Measurements from ENCODE around the gene AEBP1.

AEBP1 gene

DNA sequence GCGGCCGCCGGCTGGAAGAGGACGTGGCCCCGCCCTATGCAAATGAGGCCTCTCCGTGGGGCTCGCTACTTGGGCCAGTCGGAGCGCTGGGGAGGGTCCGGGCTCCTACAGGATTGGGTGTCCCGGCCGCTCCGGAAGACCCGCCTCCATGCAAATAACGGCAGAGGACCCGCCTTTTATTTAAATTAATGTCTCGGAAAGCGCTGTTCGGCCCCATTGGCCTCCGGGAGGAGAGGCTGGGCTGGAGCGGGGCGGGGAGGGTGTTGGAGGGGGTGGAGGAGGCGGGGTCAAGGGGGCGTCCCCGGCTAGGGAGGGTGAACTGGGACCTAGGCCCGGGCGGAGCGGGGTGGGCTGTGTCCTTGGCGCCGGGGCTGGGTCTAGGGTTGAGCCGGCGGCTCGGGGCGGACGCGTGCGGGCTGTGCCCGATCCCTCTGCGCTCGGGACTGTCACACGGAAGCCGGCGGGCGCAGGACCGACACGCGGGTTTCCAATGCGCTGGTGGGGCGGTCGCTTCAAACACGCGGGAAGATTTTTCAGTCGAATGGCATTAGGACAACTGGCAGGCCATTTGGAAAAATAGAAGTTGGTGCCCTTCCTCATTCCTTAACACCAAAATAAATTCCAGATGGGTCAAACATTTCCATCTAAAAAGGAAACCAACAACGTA, 21.5 kb upstream of the AEBP1 start:
- in situ Hi-C loops (cut with HindIII; ENCODE audit: low sequenced_read_pairs) = no loop called here

DNA sequence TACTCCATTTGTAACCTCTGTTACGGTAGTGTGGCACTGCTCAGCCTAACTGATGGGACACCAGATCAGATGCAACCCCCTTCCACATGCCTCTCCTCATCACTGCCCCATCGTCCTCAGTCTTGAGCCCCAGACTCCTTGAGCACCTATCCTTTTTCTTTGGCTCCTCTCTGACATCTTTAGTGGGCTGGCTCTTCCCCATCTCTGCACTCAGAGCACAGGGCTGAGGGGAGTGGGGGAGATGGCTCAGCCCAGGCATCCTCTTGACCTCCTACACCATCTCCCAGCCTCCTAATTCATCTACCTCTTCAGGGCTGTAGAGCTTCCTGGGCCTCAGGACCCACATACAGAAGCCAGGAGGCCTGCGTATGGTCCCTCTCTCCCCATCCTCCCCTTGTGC, 20.3 kb upstream of the AEBP1 start:
- in situ Hi-C loops (cut with HindIII; ENCODE audit: low sequenced_read_pairs) = no loop called here

DNA sequence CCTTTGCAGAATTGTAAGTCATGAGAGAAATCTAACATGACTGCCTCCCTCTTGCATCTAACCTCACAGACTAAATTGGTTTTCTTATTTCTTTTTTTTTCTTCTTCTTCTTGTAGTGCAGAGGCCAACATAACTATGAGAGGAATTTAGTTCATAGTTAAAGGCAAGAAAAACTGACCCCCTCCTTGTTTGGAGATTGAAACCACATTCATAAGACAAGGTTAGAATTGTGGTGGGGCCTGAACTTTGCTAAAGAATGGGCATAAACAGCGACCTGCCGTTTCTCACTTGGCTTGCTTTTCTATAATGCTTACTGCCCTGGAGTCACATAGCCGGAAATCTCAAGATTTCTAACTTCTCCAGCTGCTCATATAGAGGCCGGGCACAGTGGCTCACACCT, 19.4 kb upstream of the AEBP1 start:
- in situ Hi-C loops (cut with HindIII; ENCODE audit: low sequenced_read_pairs) = no loop called here

GRCh38 chr7:44085546-44085945, 18.6 kb upstream of the AEBP1 start:
- in situ Hi-C loops (cut with HindIII; ENCODE audit: low sequenced_read_pairs) = no loop called here

DNA sequence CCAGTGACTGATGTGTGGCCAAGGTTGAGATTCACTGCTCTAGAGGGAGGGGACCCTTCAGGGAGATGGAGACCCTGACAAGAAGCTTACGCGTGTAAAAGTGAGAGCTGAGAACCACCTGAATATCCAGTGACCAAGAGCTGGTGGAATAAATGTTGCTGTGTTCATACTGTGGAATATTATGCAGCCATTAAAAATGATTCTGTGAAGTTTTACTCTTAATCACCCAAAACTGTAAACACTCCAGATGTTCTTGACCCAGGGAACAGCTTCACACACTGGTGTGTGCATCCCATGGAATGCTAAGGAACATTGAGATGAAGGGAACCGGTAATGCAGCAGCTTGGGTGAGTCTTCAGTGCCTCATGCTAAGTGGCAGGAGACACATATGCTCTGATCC, 17.5 kb upstream of the AEBP1 start:
- in situ Hi-C loops (cut with HindIII; ENCODE audit: low sequenced_read_pairs) = no loop called here

DNA sequence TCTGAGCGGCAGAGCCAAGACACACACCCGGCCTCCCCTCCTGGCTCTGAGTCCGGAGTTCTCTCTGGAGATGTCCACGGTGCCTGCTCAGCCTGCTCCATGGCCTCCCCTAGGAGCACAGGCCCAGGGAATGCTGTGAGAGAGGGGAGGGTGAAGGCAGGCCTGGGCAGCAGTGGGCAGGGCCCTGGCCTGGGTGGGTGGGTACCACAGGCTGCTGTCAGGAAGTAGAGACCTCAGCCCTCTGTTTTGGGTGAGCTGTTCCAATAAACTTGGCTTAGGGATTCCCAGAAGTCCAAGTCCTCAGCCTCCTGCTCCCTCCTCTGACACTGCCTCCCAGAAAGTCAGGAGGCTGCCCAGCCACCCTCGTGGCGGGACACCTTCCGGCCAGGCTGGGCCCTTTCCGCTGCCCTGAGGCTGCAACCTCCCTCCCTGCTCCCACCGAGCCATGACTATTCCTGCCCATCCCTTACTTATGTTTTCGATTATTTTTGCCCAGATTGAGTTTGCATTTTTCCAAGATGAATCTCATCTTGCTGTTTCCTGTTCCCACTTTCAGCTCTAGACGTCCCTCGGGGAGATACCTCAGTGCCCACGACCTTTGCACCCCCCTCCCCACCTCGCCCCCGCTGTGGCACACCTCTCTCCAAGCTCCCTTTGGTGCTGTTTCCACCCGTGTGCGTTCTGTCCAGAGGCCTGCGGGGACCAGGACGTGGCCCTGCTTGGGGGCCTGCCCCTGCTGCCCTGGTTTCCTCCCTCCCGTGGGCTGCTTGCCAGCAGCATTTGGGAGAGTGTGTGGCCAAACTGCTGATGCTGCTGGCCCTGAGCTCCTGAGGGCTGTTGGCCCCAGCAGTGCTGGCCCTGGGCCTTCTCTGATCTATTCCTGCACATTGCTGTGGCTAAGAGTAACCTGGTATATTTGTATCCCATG, 16.0 kb upstream of the AEBP1 start:
- in situ Hi-C loops (cut with HindIII; ENCODE audit: low sequenced_read_pairs) = no loop called here

- in situ Hi-C loops (cut with HindIII; ENCODE audit: low sequenced_read_pairs) = no loop called here
These were observed 11.0 kb upstream of the AEBP1 start for GRCh38 chr7:44093102-44093641.

GRCh38 chr7:44094365-44094764, 9.8 kb upstream of the AEBP1 start:
- in situ Hi-C loops (cut with HindIII; ENCODE audit: low sequenced_read_pairs) = no loop called here

DNA sequence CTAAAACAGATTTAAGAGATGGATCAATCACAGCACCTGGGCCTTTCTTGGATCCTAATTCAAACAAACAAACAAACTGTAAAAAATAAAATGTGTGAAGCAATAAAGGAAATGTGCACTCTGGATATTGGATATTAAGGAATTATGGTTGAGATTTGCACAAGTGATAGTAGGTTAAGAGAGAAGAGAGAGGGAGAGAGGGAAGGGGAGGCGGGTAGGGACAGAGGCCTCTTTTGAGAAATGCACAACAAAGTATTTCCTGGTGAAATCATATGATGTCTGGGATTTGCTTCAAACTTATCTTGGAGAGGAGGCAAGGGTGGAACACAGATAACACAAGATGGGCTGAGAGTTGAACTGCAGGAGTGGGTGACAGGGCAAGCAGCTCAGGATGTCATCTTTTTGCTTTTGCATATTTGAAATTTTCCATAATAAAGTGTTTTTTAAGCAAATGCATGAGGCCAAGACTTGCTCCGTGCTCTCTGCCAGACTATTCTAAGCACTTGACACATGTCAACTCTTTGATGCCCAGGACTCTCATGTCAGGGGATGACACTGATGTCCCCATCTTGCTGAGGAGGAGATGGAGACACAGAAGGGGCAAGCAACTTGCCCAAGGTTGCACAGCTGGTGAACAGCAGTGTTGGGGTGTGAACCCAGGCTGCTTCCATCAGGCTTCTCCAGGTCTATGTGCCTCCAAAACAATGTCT, 9.1 kb upstream of the AEBP1 start:
- in situ Hi-C loops (cut with HindIII; ENCODE audit: low sequenced_read_pairs) = no loop called here

- in situ Hi-C loops (cut with HindIII; ENCODE audit: low sequenced_read_pairs) = no loop called here
These were observed 8.4 kb upstream of the AEBP1 start for GRCh38 chr7:44095781-44096180.

- in situ Hi-C loops (cut with HindIII; ENCODE audit: low sequenced_read_pairs) = no loop called here
These were observed 7.7 kb upstream of the AEBP1 start for GRCh38 chr7:44096326-44096881.

DNA sequence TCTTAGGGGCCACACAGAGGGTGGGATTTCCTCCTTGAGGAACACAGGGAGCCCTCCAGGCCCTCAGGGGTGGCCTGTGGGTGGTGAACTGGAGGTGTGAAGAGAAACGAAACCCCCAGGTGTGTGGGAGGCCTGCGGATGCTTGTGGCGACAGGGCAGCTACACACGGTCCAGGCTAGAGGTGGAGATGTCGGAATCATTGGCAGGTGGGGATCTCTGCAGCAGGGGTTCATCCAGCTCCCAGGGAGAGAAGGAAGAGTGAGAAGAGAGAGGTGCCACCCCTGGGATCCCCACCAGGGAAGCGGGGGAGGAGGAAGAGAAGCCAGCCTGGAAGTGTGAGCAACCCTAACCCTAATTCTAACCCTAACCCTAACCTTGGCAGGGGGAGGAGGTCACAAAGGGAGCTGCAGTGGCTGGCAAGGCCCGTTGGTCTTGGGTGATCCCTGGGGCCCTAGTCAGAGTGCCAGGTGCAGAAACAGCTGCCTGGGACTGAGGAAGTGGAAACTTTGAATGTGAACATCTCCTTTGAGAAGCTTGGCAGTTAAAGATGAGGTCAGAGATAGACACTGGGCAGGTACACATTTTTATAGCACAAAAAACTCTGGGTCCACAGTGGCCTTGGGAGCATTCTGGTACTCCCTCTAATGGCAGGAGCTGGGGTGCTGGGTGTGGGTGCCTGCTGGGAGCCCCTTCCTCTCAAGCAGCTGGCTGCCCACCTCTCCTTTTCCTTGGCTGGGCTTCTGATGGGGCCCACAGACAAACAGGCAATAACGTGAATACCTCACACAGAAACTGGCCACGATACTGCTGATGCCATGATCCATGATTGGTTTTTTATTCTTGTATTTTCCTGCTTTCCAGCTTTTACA, 6.8 kb upstream of the AEBP1 start:
- in situ Hi-C loops (cut with HindIII; ENCODE audit: low sequenced_read_pairs) = no loop called here

DNA sequence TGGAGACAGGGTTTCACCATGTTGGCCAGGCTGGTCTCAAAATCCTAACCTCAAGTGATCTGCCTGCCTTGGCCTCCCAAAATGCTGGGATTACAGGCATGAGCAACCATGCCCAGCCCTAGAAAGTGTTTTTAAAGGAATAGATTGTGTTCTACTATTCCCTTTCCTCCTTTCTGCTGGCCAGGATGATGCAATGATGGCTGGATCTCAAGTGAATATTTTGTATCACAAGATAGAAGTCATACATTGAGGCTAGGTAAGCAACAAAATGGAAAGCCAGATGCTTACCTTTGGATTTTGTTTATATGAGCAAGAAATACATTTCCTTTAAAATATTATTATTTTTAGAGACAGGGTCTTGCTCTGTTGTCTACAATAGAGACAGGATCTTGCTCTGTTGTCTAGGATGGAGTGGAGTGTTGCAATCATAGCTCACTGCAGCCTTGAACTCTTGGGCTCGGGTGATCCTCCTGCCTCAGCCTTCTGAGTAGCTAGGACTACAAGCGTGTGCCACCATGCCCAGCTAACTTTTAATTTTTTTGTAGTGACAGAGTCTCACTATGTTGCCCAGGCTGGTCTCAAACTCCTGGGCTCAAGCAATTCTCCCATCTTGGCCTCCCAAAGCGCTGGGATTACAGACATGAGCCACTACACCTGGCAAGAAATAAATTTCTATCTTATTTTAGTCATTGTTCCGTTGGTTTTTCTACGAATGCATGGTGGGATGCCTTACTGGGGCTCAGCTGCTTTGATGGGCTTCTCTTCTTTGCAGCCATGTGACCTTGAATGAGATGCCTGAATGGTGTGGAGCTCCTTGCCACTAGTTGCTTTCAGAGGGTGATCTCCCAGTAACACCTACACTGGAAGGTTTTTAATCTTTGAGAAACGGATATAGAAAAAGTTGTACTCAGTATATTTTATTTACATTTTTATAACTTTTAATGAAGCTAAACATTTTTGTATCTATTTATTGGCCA, 5.8 kb upstream of the AEBP1 start:
- in situ Hi-C loops (cut with HindIII; ENCODE audit: low sequenced_read_pairs) = no loop called here

DNA sequence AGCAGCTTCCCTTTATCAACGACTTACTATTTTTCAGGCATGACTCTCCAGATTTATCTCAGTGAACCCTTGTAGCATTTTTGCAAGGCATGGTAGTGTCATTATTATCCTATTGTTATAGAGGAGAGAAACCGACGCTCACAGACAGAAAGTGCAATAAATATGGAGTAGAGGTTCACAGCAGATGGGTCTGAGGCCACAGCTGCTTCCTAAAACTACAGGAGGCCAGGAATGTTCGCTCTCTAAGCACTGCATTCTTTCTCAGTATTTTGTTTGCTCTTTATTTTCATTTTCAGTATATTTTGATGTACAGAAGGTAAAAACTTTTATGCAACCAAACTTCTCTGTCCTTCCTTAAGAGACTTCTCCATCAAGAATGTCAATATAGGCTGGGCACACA, 4.5 kb upstream of the AEBP1 start:
- in situ Hi-C loops (cut with HindIII; ENCODE audit: low sequenced_read_pairs) = no loop called here

GRCh38 chr7:44100458-44101302, 3.5 kb upstream of the AEBP1 start:
- in situ Hi-C loops (cut with HindIII; ENCODE audit: low sequenced_read_pairs) = no loop called here

GRCh38 chr7:44101303-44101965, 2.7 kb upstream of the AEBP1 start:
- in situ Hi-C loops (cut with HindIII; ENCODE audit: low sequenced_read_pairs) = no loop called here

- in situ Hi-C loops (cut with HindIII; ENCODE audit: low sequenced_read_pairs) = no loop called here
These were observed 1.9 kb upstream of the AEBP1 start for GRCh38 chr7:44101966-44102845.
